Activated CD4-positive, alpha-beta T cell treated with anti-CD3 and anti-CD28 coated beads for 36 hours (primary cell): ENCODE measurements around the gene MGRN1. TPM values are rescaled to one million over a fixed set of nuclear protein-coding genes. Genes with fewer than 3 reads are reported as not detected.
"Not testable (repeated sequence)": the region's sequence is repeated elsewhere in the genome, so short reads cannot be mapped to it uniquely, and the experiment has no call there.

ENCODE experiments used
- ATAC-seq: fragments of 200-7000 bp; cut with Tn5 transposase; one replicate; pipeline ENCODE4 v1.10.0; 2021; ENCODE audit warnings: mild to moderate bottlenecking, moderate library complexity
- CTCF ChIA-PET: fragments of 350-600 bp; sonication (Branson Sonifier 250); formaldehyde crosslinking; loops from one replicate; lab custom pipeline; 2021; ENCODE audit warnings: antibody characterized with exemption; lab: Charles Lee
- POLR2A ChIA-PET: fragments of 350-600 bp; sonication (Branson Sonifier 250); formaldehyde crosslinking; loops from one replicate; lab custom pipeline; 2021; ENCODE audit warnings: antibody characterized with exemption, inconsistent platforms; lab: Charles Lee
- DNase-seq: peaks from one replicate; pipeline ENCODE4 v3.0.0-alpha.2; 2020
- H3K27ac Mint-ChIP-seq: one replicate; pipeline ENCODE4 v1.8.0; 2021; ENCODE audit warnings: mixed read lengths
- H3K27me3 Mint-ChIP-seq: one replicate; pipeline ENCODE4 v1.8.0; 2021; ENCODE audit warnings: mixed read lengths
- H3K36me3 Mint-ChIP-seq: one replicate; pipeline ENCODE4 v1.8.0; 2021; ENCODE audit warnings: low read depth, mixed read lengths
- H3K4me1 Mint-ChIP-seq: one replicate; pipeline ENCODE4 v1.8.0; 2021; ENCODE audit warnings: mixed read lengths
- H3K4me3 Mint-ChIP-seq: one replicate; pipeline ENCODE4 v1.8.0; 2021; ENCODE audit warnings: mild to moderate bottlenecking, moderate library complexity, mixed read lengths
- H3K9me3 Mint-ChIP-seq: one replicate; pipeline ENCODE4 v1.8.0; 2021; ENCODE audit warnings: low read depth, mixed read lengths
- intact Hi-C, 2 experiments: fragments of 100-400 bp; cut with DNase I in 1 of 2; cut with micrococcal nuclease in 1 of 2; formaldehyde crosslinking; loops; one replicate each; pipeline versions ENCODE4 v1.14.2 to v1.15.1; 2022 to 2024; cut with DNase I, micrococcal nuclease
- total RNA-seq, 2 experiments: library from RNA; stranded (reverse); gene quantifications; one replicate each; pipeline ENCODE4 v1.2.3, GENCODE V29; 2021

MGRN1 gene
- total RNA-seq, 2 experiments from 2014 or later, result 65.0 to 75.4 TPM

DNA sequence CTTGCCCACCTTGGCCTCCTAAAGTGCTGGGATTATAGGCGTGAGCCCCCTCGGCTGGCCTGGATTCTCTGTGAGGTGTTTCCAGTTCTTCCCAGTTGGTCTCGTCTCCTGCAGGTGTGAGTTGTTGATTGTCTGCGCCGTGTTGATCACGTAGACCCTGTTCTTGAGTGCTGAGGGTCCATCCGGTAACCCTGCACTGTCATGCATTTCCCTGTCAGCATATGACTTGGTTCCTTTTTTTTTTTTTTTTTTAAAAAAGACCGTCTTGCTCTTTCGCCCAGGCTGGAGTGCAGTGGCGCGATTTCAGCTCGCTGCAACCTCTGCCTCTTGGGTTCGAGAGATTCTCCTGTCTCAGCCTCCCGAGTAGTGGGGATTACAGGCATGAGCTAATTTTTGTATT lies 17.3 kb downstream of the MGRN1 start:
- Mint-ChIP-seq H3K9me3 (no peaks in the 10 kb centered on the region), H3K36me3 (peaks cover 3% of the 10 kb centered on the region), H3K27me3 (no peaks in the 10 kb centered on the region), H3K4me1 (peaks cover 26% of the 10 kb centered on the region), H3K27ac (no peak overlapping the region), H3K4me3 (no peak overlapping the region)
- intact Hi-C loops, result no loop called here
- POLR2A ChIA-PET, result no interaction called here
- CTCF ChIA-PET, result interaction anchor here (1.1 kb wide), 1 partner anchor 65 kb away, joined by 3 read pairs; no protein-coding TSS in a partner anchor
- no peak for DNase-seq
- no peak for ATAC-seq

DNA sequence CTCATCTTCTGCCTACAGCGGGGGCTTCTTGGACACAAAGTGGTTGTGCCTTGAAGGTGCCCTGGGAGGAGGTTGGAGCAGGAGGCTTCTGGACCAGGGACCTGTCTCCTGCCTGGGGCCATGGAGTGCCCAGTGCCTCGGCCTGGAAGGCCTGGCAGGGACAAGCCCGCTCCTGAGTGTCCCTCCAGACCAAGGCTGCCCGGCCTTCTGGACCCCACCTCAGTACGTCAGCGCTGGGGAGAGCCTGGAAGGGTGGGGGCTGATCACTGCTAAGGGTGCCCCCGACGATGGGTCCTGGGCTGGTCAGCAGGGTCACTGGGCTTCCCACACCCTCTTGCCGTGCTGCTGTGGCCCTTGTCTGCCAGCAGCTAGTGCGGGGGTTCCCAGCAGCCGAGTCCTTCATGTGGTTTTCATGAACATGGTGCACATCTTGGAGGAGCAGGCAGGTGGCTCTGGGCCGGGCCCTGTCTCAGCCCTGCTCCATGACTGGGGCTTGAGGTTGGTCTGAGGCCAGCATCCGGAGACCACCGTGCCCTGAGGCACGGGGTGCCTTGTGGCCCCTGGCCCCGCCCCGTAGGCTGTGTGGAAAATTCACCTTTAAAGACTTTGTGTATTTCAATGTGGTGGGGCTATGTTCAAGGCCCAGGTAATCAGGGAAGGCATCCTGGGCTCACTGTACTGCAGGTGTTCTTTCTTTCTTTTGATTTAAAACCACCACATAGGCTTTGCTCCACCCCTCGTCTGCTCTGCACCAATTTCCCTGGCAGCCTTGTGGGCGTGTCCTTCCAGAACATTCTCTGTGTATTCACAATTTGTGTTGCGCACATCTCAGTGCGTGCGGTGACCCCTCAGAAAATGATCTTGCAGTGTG lies 22.4 kb downstream of the MGRN1 start:
- H3K36me3 Mint-ChIP-seq, result peaks cover 21% of the 10 kb centered on the region
- intact Hi-C loops, result no loop called here
- DNase-seq (peak; percentile 41), ATAC-seq (peak; percentile 20)
- ChIA-PET CTCF (interaction anchor here (0.9 kb wide), 1 partner anchor 172 kb away, joined by 3 read pairs; the partner anchor contains the start of gene NMRAL1), POLR2A (no interaction called here)
- peaks cover 31% of the 10 kb centered on the region for H3K4me1 Mint-ChIP-seq
- H3K27ac Mint-ChIP-seq, result peak overlapping the region; percentile 51
- no peaks in the 10 kb centered on the region for H3K9me3 Mint-ChIP-seq
- no peaks in the 10 kb centered on the region for H3K27me3 Mint-ChIP-seq
- H3K4me3 Mint-ChIP-seq, result no peak overlapping the region

DNA sequence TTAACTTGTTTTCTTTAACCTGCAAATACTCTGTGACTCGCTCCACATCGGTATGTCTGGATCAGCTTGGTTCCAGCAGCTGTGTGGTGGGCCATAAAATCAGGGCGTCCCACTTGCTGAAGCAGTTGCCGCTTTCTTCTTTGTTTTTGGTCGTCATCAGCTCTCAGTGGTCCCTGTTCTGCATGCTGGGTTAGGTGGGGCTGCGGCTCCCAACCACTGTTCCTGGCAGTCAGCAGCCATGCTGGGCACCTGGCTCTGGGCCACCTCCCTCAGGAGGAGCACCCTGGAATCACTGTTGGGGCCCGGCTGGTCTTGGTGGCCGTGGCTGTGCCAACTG lies 23.0 kb downstream of the MGRN1 start:
- ATAC-seq (peak; percentile 2), DNase-seq (no peak)
- ChIA-PET POLR2A (no interaction called here), CTCF (interaction anchor here (0.9 kb wide), 1 partner anchor 173 kb away, joined by 3 read pairs; the partner anchor contains the start of gene NMRAL1)
- Mint-ChIP-seq H3K36me3 (peaks cover 22% of the 10 kb centered on the region), H3K4me3 (no peak overlapping the region), H3K4me1 (peaks cover 31% of the 10 kb centered on the region), H3K9me3 (no peaks in the 10 kb centered on the region), H3K27ac (peak overlapping the region; percentile 37), H3K27me3 (no peaks in the 10 kb centered on the region)
- intact Hi-C loops, result no loop called here

DNA sequence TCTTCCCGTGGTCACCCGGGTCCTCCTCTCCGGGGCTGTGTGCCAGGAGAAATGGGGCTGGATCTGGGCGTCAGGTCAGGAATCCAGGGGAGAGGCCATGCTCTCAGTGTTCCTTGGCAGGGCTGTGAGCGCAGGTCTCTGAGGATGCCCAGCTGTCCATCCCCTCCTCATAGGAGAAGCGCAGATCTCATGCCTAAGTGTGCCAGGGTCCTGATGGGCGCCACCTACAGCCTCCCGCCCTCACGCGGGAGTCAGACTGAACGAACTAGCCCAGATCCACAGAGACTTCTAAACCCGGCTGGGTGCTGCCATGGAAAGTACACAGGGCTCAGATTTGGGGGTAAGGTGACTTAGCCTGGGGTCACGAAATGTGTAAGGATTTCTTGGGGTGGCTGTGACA lies 24.3 kb downstream of the MGRN1 start:
- H3K4me1 Mint-ChIP-seq, result peaks cover 31% of the 10 kb centered on the region
- DNase-seq (peak; percentile 27), ATAC-seq (peak; percentile 7)
- ChIA-PET CTCF (interaction anchor here (1.1 to 2.2 kb wide), 2 partner anchors 11 to 49 kb away, joined by 3 to 12 read pairs; no protein-coding TSS in a partner anchor), POLR2A (no interaction called here)
- intact Hi-C loops, result no loop called here
- H3K27ac Mint-ChIP-seq, result no peak overlapping the region
- no peak overlapping the region for H3K4me3 Mint-ChIP-seq
- peaks cover 22% of the 10 kb centered on the region for H3K36me3 Mint-ChIP-seq
- H3K27me3 Mint-ChIP-seq, result no peaks in the 10 kb centered on the region
- H3K9me3 Mint-ChIP-seq, result no peaks in the 10 kb centered on the region

DNA sequence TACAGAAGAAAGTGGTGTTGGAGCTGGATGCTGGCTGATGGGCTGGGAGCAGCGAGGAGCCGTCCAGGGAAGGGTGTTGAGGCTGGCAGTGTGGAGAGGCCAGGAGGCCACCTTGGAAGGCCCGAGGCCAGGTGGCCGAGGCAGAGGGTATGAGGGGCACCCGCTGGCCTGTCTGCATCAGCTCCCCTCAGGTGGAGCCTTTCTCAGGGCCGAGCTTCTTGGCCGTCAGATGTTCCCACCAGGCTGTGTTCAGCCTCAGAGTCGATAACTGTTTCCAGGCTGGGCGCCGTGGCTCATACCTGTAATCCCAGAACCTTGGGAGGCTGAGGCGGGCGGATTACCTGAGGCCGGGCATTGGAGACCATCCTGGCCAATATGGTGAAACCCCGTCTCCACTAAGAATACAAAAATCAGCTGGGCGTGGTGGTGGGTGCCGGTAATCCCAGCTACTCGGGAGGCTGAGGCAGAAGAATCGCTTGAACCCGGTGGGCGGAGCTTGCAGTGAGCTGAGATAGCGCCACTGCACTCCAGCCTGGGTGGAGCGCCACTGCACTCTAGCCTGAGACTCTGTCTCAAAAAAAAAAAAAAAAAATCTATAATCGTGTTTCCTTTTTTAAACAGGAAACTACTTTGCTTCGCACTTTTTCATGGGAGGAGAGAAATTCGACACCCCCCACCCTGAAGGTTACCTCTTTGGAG lies 25.3 kb downstream of the MGRN1 start:
- H3K9me3 Mint-ChIP-seq, result no peaks in the 10 kb centered on the region
- H3K27me3 Mint-ChIP-seq, result no peaks in the 10 kb centered on the region
- H3K4me1 Mint-ChIP-seq, result peaks cover 31% of the 10 kb centered on the region
- H3K27ac Mint-ChIP-seq, result peak overlapping the region; percentile 37
- intact Hi-C loops, result no loop called here
- peak; percentile 54 for ATAC-seq
- peak; percentile 53 for DNase-seq
- H3K36me3 Mint-ChIP-seq, result peaks cover 23% of the 10 kb centered on the region
- H3K4me3 Mint-ChIP-seq, result no peak overlapping the region
- ChIA-PET CTCF (interaction anchor here (0.8 to 2.2 kb wide), 12 partner anchors 9 to 172 kb away, joined by 3 to 15 read pairs (median 4); partner anchors contain the start of gene MGRN1), POLR2A (interaction anchor here (0.5 kb wide), 1 partner anchor 21 kb away, joined by 3 read pairs; no protein-coding TSS in a partner anchor)

DNA sequence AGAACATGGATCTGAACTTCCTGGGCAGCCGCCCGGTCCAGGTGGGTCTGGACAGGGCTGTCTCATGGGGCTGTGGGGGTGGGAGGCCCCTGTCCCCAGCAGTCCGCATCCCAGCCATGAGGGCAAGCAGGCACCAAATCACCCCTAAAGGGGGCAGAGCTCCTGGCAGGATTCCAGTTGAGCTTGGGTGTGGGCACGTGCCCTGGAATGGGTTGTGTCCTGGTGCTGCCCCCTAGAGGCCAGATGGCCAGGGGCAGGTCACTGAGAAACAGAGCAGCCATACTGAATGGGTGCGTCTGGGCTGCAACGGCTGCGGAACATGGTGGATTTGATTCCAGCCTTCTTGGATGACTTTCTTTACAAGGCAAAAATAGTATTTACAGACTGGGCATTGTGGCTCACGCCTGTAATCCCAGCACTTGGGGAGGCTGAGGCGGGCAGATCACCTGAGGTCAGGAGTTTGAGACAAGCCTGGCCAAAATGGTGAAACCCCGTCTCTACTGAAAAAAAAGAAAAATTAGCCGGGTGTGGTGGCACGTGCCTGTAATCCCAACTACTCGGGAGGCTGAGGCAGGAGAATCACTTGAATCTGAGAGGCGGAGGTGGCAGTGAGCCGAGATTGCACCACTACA lies 25.9 kb downstream of the MGRN1 start:
- POLR2A ChIA-PET, H3K9me3 Mint-ChIP-seq, H3K4me3 Mint-ChIP-seq, intact Hi-C loops, H3K27me3 Mint-ChIP-seq: not testable (repeated sequence)
- CTCF ChIA-PET, result interaction anchor here (1.0 to 2.2 kb wide), 10 partner anchors 8 to 172 kb away, joined by 3 to 15 read pairs (median 6); partner anchors contain the start of gene MGRN1
- DNase-seq (peak; percentile 89), ATAC-seq (peak; percentile 75)
- H3K27ac Mint-ChIP-seq, result peak overlapping the region; percentile 37
- H3K4me1 Mint-ChIP-seq, result peaks cover 28% of the 10 kb centered on the region
- H3K36me3 Mint-ChIP-seq, result peaks cover 23% of the 10 kb centered on the region

DNA sequence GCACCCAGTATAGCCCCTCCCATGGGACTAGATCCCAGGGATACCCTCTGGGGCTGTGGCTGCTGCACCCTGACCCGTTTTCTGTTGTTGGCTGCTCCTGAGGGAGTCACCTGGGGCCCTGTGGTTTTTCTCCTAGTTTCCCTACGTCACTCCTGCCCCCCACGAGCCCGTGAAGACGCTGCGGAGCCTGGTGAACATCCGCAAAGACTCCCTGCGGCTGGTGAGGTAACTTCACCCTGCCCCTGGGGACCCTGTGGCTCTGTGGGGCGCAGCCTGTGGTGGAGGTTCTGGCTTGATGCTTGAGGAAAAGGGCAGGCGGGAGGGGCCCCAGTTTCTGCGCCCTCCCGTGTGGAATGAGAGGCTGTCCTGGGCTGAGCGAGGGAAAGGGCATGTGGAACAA lies 27.2 kb downstream of the MGRN1 start:
- Mint-ChIP-seq H3K27ac (no peak overlapping the region), H3K4me3 (no peak overlapping the region), H3K4me1 (peaks cover 23% of the 10 kb centered on the region), H3K27me3 (no peaks in the 10 kb centered on the region), H3K36me3 (peaks cover 29% of the 10 kb centered on the region), H3K9me3 (no peaks in the 10 kb centered on the region)
- intact Hi-C loops, result no loop called here
- DNase-seq (no peak), ATAC-seq (no peak)
- POLR2A ChIA-PET, result no interaction called here
- CTCF ChIA-PET, result no interaction called here

DNA sequence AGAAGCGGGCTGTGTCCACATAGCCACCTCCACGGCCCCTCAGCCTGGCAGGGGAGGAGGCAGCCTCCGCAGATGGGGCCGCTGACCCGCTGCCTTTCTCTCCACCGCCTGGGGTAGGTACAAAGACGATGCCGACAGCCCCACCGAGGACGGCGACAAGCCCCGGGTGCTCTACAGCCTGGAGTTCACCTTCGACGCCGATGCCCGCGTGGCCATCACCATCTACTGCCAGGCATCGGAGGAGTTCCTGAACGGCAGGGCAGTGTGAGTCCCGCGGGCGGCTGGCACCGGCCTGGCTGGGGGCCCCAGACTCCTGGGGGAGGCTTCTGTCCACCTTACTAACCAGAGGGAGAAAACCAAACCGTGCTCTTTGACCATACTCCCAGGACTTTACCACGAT lies 27.9 kb downstream of the MGRN1 start:
- no peak overlapping the region for H3K27ac Mint-ChIP-seq
- H3K9me3 Mint-ChIP-seq, result no peaks in the 10 kb centered on the region
- H3K27me3 Mint-ChIP-seq, result no peaks in the 10 kb centered on the region
- intact Hi-C loops, result no loop called here
- CTCF ChIA-PET, result no interaction called here
- POLR2A ChIA-PET, result no interaction called here
- ATAC-seq (no peak), DNase-seq (no peak)
- H3K36me3 Mint-ChIP-seq, result peaks cover 32% of the 10 kb centered on the region
- H3K4me3 Mint-ChIP-seq, result no peak overlapping the region
- H3K4me1 Mint-ChIP-seq, result peaks cover 18% of the 10 kb centered on the region

DNA sequence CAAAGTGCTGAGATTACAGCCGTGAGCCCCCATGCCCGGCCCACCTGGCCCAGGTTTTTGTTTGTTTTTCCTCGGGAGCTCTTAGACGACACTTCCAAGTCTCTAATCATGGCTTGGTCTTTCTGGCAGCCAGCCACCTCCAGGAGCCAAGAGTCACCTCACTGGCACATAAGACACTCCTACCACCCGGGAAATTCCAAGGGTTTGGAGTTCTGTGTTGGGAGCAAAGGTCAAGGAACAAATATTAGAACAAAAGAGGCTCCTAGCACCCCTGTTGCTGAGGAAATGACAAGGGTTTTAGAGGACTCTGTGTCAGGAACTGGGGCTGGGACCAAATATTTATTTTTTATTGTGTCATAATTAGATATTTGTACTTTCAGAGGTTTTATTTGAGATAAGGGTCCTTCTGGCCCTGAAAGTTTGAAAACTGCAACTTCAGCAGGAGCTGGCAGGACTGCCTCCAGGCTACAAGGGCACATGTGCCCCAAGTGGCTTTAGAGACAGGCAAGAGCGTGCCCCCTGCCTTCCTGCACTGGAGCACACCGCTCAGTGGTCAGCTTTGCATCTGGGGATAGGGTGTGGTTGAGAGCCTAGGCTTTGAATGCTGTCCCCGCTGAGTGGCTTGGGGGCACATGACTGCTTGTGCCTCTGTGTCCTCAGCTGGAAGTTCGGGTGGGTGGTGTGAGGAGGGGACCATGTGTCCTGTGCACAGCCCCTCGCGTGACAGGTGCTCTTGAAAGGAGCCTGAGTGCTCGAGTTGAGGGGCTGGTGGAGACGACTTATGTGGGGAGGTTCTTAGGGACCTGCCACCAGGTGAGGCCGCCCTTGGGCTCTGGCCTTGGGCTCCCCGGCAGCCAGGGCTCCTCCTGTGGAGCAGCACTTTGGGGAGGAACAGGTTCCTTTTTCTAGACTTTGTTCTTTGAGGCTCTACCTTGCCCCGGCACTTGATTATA lies 29.7 kb downstream of the MGRN1 start:
- Mint-ChIP-seq H3K4me1 (peaks cover 20% of the 10 kb centered on the region), H3K9me3 (no peaks in the 10 kb centered on the region), H3K4me3 (no peak overlapping the region), H3K27ac (no peak overlapping the region), H3K27me3 (no peaks in the 10 kb centered on the region), H3K36me3 (peaks cover 26% of the 10 kb centered on the region)
- intact Hi-C loops, result no loop called here
- ChIA-PET CTCF (interaction anchor here (0.5 kb wide), 1 partner anchor 75 kb away, joined by 3 read pairs; no protein-coding TSS in a partner anchor), POLR2A (no interaction called here)
- DNase-seq, result no peak
- no peak for ATAC-seq

DNA sequence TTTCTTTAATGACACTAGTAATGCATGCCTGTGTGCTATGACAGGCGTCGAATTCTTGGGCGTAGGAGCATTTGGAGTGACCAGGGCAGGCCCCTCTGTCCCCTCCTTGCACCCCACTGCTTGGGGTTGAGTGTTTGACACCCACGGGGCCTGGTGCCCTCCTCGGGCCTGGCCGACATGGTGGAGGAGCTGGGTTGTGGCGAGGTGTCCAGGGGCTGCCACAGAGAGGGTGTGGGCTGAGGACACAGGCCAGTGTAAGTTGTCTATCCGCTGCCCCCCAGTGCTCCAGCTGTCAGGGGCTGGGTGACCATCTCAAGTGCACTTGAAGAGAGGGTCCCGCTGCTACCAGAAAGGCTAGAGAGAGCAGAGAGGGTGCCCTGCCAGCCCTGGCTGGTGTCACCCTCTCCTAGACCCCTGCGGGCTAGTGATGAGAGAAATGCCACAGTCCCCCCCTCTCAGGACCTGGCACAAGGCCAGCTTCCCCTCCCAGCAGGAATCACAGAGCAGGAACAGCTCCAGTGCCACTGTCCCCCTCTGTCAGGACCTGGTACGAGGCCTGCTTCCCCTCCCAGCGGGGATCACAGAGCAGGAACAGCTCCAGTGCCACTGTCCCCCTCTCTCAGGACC lies 30.5 kb downstream of the MGRN1 start:
- H3K9me3 Mint-ChIP-seq, result no peaks in the 10 kb centered on the region
- H3K4me3 Mint-ChIP-seq, result no peak overlapping the region
- DNase-seq (no peak), ATAC-seq (no peak)
- ChIA-PET POLR2A (no interaction called here), CTCF (no interaction called here)
- peaks cover 21% of the 10 kb centered on the region for H3K36me3 Mint-ChIP-seq
- H3K27ac Mint-ChIP-seq, result no peak overlapping the region
- intact Hi-C loops, result no loop called here
- no peaks in the 10 kb centered on the region for H3K27me3 Mint-ChIP-seq
- peaks cover 22% of the 10 kb centered on the region for H3K4me1 Mint-ChIP-seq
